Vein endothelial cell (primary cell): ENCODE data around the gene ZNF256. TPM values are rescaled to one million over a fixed set of nuclear protein-coding genes. Genes with fewer than 3 reads are reported as not detected.

Source experiments
- total RNA-seq: library from RNA; depleted of rRNA; stranded (reverse); fragments of >200 nt; gene quantifications from 2 replicates; pipeline ENCODE4 v1.2.3, GENCODE V29; 2012

Gene ZNF256
- total RNA-seq: 5.9 and 6.3 TPM in 2 replicates

DNA sequence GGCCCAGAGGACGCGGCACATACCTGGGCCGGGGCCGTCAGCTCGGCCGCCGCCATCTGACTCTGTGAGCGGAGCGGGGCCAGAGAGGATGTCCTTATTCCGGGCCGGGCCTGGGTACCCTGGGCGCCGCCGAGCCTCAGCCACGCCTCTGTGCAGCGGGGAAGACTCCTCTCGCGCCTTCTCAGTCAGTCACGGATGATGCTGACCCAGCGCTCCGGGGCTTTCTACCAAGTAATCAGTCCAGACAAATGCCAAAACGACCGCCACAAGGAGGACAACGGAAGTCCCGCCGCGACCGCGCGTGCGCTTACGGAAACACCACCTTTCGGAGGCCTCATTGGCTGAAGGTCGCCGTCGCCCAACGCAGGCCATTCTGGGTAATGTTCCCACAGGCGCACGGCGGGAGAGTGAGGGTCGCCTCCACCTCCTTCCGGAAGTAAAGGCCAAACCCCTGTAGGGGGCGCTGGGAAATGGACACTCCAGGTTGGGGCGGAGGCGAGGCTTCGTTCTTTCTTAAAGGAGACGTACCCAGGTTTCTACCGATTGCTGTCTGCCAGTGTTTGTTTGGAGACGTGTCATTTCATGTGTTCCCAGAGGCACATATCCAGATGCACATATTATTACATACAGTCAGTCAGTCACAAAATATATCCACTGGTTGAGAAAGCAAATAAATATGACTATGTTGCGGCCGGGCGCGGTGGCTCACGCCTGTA, at the start of gene ZNF256:
Gene ZNF256, minus strand, starts transcription at position 288 of the 716 bp plus-strand sequence. Its CDS starts 232 bp downstream, at position 56.

DNA sequence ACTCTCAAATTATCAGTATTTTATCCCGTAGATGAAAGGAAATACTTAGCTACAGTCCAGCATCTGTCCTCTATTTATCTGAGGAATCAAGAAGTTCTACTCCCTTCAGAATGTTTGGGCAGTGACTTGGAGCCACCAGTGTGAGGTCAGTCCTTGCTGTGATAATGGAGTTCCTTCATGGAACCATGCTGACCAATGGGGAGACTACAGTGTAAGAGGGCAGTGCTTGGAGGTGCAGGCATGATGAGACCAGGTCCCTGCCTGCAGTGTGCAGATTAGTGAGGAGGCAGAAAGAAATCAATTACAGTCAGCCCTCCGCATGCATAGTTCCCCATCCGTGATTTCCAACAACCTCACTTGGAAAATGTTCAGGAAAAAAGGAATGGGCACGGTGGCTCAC, 26.9 kb upstream of the ZNF256 start, which contains the start of gene C19orf18:
Gene C19orf18, minus strand, starts transcription at position 101 of the 400 bp plus-strand sequence. CDS start 102 bp downstream, outside the sequence.

DNA sequence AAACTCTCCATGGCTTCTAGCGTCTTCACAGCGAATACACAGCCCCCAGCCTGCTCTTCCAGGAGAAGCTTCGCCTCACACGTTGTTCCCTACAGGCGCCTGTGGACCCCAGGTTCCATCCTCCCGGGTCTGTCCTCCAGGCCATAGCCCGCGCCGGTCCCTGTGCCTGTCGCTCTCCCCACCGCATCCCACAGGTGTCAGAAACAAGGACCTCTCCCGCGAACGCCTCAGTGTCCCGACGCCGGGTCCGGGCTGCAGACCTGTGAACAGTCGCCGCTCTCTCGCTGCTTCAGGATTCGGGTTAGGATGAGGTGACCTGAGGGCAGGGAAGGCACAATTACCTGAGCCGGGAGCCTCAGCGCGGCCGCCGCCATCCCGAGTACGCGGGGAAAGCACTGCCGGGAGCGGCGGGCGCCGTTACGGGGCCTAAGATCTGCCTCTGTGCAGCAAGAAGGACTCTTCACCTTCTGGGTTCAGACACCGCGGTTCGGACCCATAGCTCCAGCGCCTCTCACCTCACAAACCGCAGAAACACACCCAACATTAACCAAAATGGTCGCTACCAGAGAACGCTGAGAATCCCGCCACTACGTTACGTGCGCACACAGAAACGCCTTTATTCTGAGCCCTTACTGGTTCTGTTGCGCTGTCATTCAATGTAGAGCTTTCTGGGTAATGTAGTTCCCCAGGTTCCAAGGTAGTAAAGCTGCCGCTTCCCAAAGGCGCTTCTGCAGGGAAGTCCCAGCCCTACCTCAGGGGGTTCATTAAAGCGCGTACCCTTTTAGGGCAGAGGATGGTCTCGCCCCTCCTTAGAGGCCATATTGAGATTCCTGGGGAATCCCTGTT, 12.5 kb downstream of the ZNF256 start, which contains the start of gene ZNF418:
Gene ZNF418, minus strand, starts transcription at position 583 of the 846 bp plus-strand sequence. CDS start 1,580 bp downstream, outside the sequence.

DNA sequence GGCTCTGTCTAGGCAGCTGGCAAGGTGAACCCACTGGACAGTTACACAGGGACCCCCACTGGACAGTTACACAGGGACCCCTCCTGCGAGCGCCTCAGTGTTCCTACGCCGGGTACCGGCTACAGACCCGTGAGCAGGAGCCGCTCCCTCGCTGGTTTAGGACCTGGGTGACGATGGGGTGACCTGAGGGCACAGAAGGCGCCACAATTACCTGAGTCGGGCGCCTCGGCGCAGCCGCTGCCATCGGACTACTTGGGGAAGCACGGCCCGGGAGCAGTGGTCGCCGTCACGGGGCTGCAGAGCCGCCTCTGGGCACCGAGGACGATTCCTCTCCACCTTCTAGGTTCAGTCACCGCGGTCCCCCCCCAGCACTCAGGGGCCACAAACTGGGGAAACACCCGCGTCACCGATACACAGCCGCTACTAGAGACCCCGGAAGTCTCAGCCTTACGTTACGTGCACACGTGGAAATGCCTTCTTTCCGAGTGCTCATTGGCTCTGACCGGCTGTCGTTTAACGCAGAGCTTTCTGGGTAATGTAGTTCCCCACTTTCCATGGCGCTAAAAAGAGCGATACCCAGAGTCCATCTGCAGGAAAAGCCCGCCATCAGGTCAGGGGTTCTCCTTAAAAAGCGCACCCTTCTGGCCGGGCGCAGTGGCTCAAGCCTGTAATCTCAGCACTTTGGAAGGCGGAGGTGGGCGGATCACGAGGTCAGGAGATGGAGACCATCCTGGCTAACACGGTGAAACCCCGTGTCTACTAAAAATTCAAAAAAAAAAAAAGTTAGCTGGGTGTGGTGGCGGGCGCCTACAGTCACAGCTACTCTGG, 31.1 kb downstream of the ZNF256 start, which contains the start of gene ZNF417:
Gene ZNF417, minus strand, starts transcription at position 425 of the 828 bp plus-strand sequence. Its CDS starts 181 bp downstream, at position 244.

Other genes with a start within 250 kb of the ZNF256 start
- gene ZNF154, start 238.5 kb downstream of the ZNF256 start, total RNA-seq: 0.33 and 3.7 TPM in 2 replicates
- 4.6 and 8.3 TPM in 2 replicates for gene ZNF671, start 220.1 kb downstream of the ZNF256 start, total RNA-seq
- gene ZNF776, start 200.9 kb downstream of the ZNF256 start, total RNA-seq: 14.9 and 15.7 TPM in 2 replicates
- gene ZNF586, start 178.0 kb downstream of the ZNF256 start, total RNA-seq: 15.0 and 17.6 TPM in 2 replicates
- 5.6 and 8.9 TPM in 2 replicates for gene ZNF552, start 132.8 kb downstream of the ZNF256 start, total RNA-seq
- gene ZNF587B, start 117.4 kb downstream of the ZNF256 start, total RNA-seq: 22.5 and 25.3 TPM in 2 replicates
- gene ZNF587, start 97.8 kb downstream of the ZNF256 start, total RNA-seq: 30.1 and 46.1 TPM in 2 replicates
- gene ZNF814, start 58.7 kb downstream of the ZNF256 start, total RNA-seq: 4.2 and 11.1 TPM in 2 replicates
- 8.8 and 12.4 TPM in 2 replicates for gene ZNF417, start 31.1 kb downstream of the ZNF256 start, total RNA-seq
- gene ZNF418, start 12.3 kb downstream of the ZNF256 start, total RNA-seq: 2.9 and 3.6 TPM in 2 replicates
- 0.57 TPM in 1 of 2 replicates, not detected in the other for gene C19orf18, start 26.8 kb upstream of the ZNF256 start, total RNA-seq
- 16.7 and 21.3 TPM in 2 replicates for gene ZNF606, start 55.1 kb upstream of the ZNF256 start, total RNA-seq
- gene ZSCAN1, start 86.3 kb upstream of the ZNF256 start, total RNA-seq: not detected in 2 replicates
- 0.98 and 2.1 TPM in 2 replicates for gene ZNF135, start 111.6 kb upstream of the ZNF256 start, total RNA-seq
- gene ZSCAN18, start 150.5 kb upstream of the ZNF256 start, total RNA-seq: 19.3 and 26.1 TPM in 2 replicates
- gene ZNF329, start 203.1 kb upstream of the ZNF256 start, total RNA-seq: 10.1 and 10.5 TPM in 2 replicates
- 20.3 and 23.2 TPM in 2 replicates for gene ZNF274, start 235.4 kb upstream of the ZNF256 start, total RNA-seq